GM23248 (cell line): ENCODE data around the gene IL17RE.

Experiments
- EZH2 ChIP-seq: fragments of 200-600 bp; sonication (generic); IDR thresholded peaks from 2 replicates; pipeline ENCODE4 v1.6.1; 2018; ENCODE audit warnings: antibody characterized with exemption, mild to moderate bottlenecking; ENCODE audit not compliant: insufficient read depth, poor library complexity, severe bottlenecking
- EZH2phosphoT487 ChIP-seq: fragments of 200-600 bp; sonication (generic); IDR thresholded peaks from 2 replicates; pipeline ENCODE4 v1.6.1; 2018; ENCODE audit warnings: antibody characterized with exemption, moderate library complexity, mild to moderate bottlenecking, low read depth; ENCODE audit not compliant: insufficient read depth

DNA sequence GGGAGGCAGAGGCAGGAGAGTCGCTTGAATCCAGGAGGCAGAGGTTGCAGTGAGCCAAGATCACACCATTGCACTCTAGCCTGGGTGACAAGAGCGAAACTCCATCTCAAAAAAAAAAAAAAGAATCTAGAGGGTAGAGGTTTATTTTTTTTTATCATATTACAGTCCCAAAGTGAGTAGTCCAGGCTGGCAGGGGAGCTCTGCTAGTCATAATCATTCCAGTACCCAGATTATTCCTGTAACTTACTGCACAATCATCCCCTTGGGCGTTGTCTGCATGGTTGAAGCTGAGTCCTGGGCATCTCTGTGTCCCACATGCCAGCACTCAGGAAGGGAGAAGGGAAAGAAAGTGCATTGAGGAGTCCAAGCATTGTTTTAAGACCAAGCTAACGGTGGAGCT lies 39.5 kb downstream of the IL17RE start:
- no peak for TF ChIP-seq EZH2
- TF ChIP-seq EZH2phosphoT487: no peak
